ENCODE measurements around the gene APEH.

APEH gene

GRCh38 chr3:49673715-49674496 is at the start of gene APEH:
APEH (plus strand) TSS chr3:49674351; CDS start chr3:49674402, 51 bp downstream.
- DNase-seq: peak; percentile 97

DNA sequence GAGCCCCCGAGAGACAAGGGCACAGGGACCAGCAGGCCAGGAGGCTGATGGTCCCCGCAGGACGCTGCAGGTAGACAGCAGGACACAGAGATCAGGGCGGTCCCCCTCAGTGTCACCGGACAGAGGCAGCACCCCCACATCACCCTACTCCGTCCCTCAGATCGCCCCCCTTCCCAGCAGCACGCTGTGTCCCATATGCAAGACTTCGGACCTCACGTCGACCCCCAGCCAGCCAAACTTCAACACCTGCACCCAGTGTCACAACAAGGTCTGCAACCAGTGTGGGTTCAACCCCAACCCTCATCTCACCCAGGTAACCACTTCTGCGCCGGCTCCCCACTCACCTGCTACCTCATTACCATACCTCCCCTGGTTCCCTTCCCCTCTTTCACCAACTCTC is 49.1 kb upstream of the APEH start:
- DNase-seq: no peak

DNA sequence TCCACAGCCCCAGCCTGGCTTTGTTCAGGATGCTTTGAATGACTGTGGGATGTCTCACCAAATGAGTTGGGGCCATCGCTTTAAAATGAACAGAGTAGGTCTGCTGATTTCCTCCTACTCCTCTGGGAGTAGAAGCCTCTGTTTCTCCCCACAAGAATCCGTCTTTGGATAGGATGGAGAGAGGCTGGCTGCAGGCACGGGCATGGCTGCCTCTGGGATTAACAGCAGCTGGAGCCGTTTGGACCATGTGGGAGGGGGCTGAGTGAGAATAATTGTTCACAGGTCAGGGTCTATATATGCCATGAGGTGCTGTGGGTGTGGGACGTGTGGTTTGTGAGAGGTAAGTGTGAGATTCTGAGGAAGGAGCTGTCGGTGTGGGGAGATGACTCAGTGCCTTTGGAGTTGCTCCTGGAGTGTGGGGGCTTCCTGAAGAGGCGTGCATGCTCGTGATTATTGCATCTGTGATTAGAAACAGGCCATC is 48.0 kb upstream of the APEH start:
- no peak for DNase-seq

DNA sequence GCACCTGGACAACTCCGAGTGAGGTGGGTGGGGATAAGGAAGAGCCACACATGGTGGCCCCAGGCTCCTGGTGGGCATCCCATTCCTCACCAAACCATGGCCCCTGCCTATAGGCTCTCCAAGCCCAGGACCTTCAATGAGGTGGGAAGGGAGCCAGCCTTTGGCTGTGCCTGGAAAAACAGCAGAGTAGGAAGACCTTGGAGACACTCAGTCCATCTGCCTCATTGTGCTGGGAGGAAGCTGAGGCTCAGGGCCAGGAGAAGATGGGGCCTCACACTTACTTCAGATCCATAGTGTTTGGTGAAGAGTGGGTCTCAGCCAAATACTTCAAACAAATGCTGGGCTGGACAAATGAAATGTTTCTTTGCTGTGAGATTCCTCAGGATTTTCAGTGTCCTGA is 47.4 kb upstream of the APEH start:
- DNase-seq: no peak

DNA sequence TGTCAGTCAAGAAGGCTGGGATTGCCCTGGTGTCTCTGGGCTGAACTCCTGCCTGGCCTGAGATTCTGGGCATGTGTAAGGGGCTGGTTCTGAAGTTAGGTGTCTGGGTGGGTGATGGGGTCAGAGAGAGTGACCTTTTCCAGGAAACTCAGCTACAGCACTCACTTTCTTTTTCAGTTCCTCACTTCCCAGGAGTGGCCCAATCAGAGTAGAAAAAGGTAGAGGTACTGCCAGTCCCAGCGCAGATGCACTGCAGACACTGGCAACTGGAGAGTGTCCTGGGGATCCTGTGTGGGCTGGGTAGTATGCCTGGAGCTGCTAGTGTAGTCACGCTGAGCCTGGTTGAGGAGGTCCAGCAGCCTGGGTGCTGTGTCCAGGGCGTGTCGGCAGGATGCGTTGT is 46.5 kb upstream of the APEH start:
- no peak for DNase-seq

- DNase-seq: no peak
Measured at GRCh38 chr3:49628249-49628648, 45.9 kb upstream of the APEH start.

DNA sequence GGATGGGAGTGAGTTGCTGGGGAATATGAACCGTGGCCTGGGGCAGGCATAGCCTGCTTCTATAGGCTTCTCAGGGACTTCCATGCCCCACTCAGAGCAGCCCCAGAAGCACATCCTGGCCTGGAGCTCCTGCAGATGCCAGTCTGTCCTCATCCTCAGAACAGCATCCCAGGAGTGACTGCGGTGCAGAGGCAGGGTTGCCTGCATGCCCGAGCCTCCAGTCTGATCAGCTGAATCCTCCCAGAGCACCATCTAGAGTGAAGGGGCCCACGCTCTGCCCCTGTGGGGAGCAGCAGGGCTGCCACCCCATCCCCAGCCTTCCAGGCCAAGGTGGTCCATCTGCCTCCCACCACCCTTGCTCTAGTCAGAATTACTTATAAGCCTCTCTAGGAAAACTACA is 44.7 kb upstream of the APEH start:
- no peak for DNase-seq

GRCh38 chr3:49629866-49630265 is 44.3 kb upstream of the APEH start:
- no peak for DNase-seq

GRCh38 chr3:49630784-49631183 is 43.4 kb upstream of the APEH start:
- no peak for DNase-seq

DNA sequence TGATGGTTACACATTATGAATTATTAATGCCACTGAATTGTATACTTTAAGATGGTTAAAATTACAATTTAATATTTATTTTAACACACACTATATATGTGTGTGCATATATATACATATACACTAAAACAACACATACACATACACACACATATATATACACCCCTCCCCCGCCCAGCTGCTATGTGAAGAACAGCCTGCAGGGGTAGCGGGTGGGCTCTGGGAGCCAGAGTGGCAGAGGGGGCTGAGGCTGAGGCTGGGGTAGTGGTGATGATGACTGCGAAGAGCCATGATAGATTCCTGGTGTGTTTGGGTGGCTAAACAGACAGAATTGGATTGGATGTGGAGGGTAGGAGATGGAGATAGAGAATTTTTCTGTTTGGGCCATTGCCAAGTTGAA is 39.4 kb upstream of the APEH start:
- DNase-seq: no peak

DNA sequence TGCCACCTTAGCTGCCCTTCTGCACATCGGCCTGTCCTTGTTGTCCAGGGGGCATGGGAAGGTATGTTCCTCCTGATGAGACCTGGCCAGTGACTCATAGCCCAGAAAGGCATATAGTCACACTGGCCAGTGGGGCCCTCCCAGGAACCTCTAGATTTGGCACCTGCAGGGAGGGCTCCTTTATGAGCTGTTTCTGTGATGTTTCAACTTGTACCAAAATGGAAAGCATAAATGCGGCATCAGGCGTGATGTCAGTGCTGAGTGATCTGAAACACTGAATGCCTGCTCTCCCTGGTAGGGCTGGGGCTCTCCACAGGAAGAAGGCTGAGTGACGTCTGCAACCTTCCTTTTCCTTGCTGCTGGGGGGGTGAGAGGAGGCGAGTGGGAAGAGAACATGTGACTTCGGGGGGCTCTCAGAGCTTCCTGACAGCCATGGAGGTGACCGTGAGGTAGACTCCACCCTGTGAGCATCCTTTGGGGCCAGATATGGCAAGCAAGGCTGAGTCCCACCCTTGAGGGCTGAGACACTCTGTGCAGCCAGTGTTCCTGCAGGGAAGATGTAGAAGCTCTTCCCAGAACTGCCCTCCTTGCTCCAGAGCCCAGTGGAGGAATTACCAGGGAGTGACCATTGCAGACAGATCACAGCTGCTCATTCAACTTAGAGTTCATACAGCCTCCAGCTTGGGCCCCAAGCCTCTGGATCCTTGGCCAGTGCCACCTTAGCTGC is 37.1 kb upstream of the APEH start:
- no peak for DNase-seq

DNA sequence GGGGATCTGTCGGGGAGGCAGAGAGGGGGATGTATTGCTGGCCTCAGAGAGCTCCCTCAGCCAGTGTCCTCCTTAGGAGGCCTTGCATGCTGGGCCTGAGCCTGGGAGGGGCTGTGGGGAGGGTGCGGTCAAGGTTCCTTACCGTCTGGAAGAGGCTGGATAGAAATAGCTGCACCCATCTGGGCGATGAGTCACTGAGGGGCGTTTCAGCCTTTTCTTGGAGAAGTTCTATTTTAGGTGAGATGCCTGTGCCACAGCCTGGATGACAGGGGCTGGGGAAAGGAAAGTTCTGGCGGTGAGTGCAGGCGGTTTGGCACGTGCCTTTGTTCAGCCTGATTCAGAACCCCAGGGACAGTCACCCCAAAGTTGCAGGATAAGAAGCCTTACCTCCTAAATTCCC is 35.7 kb upstream of the APEH start:
- DNase-seq: no peak

GRCh38 chr3:49639551-49639950 is 34.6 kb upstream of the APEH start:
- no peak for DNase-seq

GRCh38 chr3:49641292-49641691 is 32.9 kb upstream of the APEH start:
- no peak for DNase-seq

GRCh38 chr3:49641921-49642707 is 32.0 kb upstream of the APEH start:
- no peak for DNase-seq

DNA sequence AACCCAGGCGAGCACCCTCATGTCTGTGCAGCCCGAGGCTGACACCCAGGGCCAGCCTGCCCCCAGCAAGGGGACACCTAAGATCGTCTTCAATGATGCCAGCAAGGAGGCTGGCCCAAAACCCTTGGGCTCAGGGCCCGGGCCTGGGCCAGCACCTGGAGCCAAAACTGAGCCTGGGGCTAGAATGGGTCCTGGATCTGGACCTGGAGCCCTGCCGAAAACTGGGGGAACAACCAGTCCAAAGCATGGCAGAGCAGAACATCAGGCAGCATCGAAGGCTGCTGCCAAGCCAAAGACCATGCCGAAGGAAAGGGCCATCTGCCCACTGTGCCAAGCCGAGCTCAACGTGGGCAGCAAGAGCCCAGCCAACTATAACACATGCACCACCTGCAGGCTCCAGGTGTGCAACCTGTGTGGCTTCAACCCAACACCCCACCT is 31.4 kb upstream of the APEH start:
- DNase-seq: no peak

DNA sequence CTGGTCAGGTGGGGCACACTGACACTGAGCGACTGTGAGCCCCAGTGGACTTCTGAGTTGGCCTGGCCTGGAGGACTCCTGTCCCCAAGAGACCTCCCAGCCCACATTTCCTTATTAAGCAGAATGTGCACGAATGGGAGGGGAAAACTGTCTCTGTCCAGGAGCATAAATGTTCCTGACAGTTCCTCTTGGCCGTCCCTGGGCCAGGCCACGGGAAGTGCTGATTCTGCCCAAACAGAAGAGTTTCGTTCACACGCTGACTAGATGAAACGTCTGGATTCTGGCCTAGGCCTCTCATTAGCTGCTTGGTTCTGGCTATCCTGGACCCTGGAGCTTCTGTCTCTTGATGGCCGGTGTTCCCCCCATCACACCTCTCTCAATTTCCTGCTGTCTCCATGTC is 29.5 kb upstream of the APEH start:
- no peak for DNase-seq

DNA sequence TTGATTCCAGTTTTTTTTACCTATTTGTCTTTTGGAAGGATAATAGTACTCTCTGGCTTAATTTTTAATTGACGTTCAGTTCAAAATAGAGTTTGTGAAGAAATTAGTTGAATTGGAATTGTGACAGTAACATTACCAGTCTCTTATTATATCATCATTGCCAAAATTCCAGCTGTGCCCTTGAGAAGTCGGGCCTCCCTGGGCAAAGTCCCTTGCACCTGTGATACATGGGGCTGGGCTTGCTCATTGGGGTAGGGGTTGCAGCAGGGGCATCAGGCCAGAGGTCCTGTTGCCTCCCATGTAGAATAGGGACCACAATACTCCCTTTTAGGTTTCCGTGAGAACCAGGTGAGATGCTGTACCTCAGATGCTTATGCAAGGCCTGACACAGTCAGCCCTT is 27.9 kb upstream of the APEH start:
- DNase-seq: no peak

GRCh38 chr3:49647741-49648140 is 26.4 kb upstream of the APEH start:
- DNase-seq: no peak

GRCh38 chr3:49648354-49649019 is 25.7 kb upstream of the APEH start:
- DNase-seq: no peak

- DNase-seq: no peak
Measured at GRCh38 chr3:49649576-49649975, 24.6 kb upstream of the APEH start.

GRCh38 chr3:49650177-49650576 is 24.0 kb upstream of the APEH start:
- DNase-seq: no peak

GRCh38 chr3:49650637-49651036 is 23.5 kb upstream of the APEH start:
- DNase-seq: no peak

Measured in CD4-positive, alpha-beta T cell treated with Interleukin-12 subunit alpha and Interleukin-12 subunit beta, for 1 hour (primary cell).